ENCODE measurements around the gene ACOX2. TPM values are rescaled to one million over a fixed set of nuclear protein-coding genes. Genes with fewer than 3 reads are reported as not detected.

ACOX2 gene
- total and polyA plus RNA-seq, 5 donors from 2014 or later, result not detected

GRCh38 chr3:58556761-58557221 lies 19.8 kb upstream of the ACOX2 start:
- no peak overlapping the region for H3K27ac Mint-ChIP-seq
- H3K4me3 Mint-ChIP-seq, result no peak overlapping the region
- H3K4me1 Mint-ChIP-seq, result no peaks in the 10 kb centered on the region
- no peaks in the 10 kb centered on the region for H3K9me3 ChIP-seq (ENCODE audit: control insufficient read depth in 2 of 2, low read length in 2 of 2)
- no peaks in the 10 kb centered on the region for H3K36me3 ChIP-seq (ENCODE audit: control insufficient read depth, insufficient read depth, low read length)
- no peak for DNase-seq
- no peak overlapping the region for H3K4me3 ChIP-seq (ENCODE audit: low read depth, low read length)
- peaks cover 0 to 4% (median 1%) of the 10 kb centered on the region in 7 donors for H3K9me3 Mint-ChIP-seq
- peaks cover 3% of the 10 kb centered on the region for H3K27me3 ChIP-seq (ENCODE audit: control insufficient read depth, insufficient read depth, low read length)
- ATAC-seq (ENCODE audit: low read depth in 2 of 2), result no peak
- no peaks in the 10 kb centered on the region for H3K4me1 ChIP-seq (ENCODE audit: control insufficient read depth, insufficient read depth, low read length, poor library complexity, severe bottlenecking)
- no peak overlapping the region for H3K27ac ChIP-seq (ENCODE audit: insufficient read depth, low read length, poor library complexity, severe bottlenecking)
- no peaks in the 10 kb centered on the region for H3K36me3 Mint-ChIP-seq
- H3K27me3 Mint-ChIP-seq, result peaks cover 13% of the 10 kb centered on the region

GRCh38 chr3:58556001-58556400 lies 19.0 kb upstream of the ACOX2 start:
- H3K36me3 Mint-ChIP-seq, result no peaks in the 10 kb centered on the region
- H3K9me3 ChIP-seq (ENCODE audit: control insufficient read depth in 2 of 2, low read length in 2 of 2), result no peaks in the 10 kb centered on the region
- ATAC-seq (ENCODE audit: low read depth in 2 of 2) (no peak), DNase-seq (no peak)
- H3K4me1 ChIP-seq (ENCODE audit: control insufficient read depth, insufficient read depth, low read length, poor library complexity, severe bottlenecking), result no peaks in the 10 kb centered on the region
- H3K27ac ChIP-seq (ENCODE audit: insufficient read depth, low read length, poor library complexity, severe bottlenecking), result no peak overlapping the region
- no peak overlapping the region for H3K4me3 Mint-ChIP-seq
- no peak overlapping the region for H3K27ac Mint-ChIP-seq
- H3K27me3 ChIP-seq (ENCODE audit: control insufficient read depth, insufficient read depth, low read length), result peaks cover 3% of the 10 kb centered on the region
- H3K36me3 ChIP-seq (ENCODE audit: control insufficient read depth, insufficient read depth, low read length), result no peaks in the 10 kb centered on the region
- H3K27me3 Mint-ChIP-seq, result peaks cover 13% of the 10 kb centered on the region
- H3K9me3 Mint-ChIP-seq, result peaks cover 0 to 6% (median 3%) of the 10 kb centered on the region in 7 donors
- H3K4me1 Mint-ChIP-seq, result no peaks in the 10 kb centered on the region
- H3K4me3 ChIP-seq (ENCODE audit: low read depth, low read length), result no peak overlapping the region

- Histone ChIP-seq H3K27me3 (ENCODE audit: control insufficient read depth, insufficient read depth, low read length) (peaks cover 3% of the 10 kb centered on the region), H3K4me1 (ENCODE audit: control insufficient read depth, insufficient read depth, low read length, poor library complexity, severe bottlenecking) (no peaks in the 10 kb centered on the region), H3K4me3 (ENCODE audit: low read depth, low read length) (no peak overlapping the region), H3K36me3 (ENCODE audit: control insufficient read depth, insufficient read depth, low read length) (no peaks in the 10 kb centered on the region), H3K9me3 (ENCODE audit: control insufficient read depth in 2 of 2, low read length in 2 of 2) (no peaks in the 10 kb centered on the region), H3K27ac (ENCODE audit: insufficient read depth, low read length, poor library complexity, severe bottlenecking) (no peak overlapping the region)
- ATAC-seq (ENCODE audit: low read depth in 2 of 2) (no peak), DNase-seq (no peak)
- no peak overlapping the region for H3K4me3 Mint-ChIP-seq
- no peaks in the 10 kb centered on the region for H3K4me1 Mint-ChIP-seq
- no peak overlapping the region for H3K27ac Mint-ChIP-seq
- peaks cover 13% of the 10 kb centered on the region for H3K27me3 Mint-ChIP-seq
- peaks cover 0 to 6% (median 3%) of the 10 kb centered on the region in 7 donors for H3K9me3 Mint-ChIP-seq
- H3K36me3 Mint-ChIP-seq, result no peaks in the 10 kb centered on the region
Observed at GRCh38 chr3:58555203-58555602, 18.2 kb upstream of the ACOX2 start.

- Mint-ChIP-seq H3K4me1 (no peaks in the 10 kb centered on the region), H3K27me3 (peaks cover 17% of the 10 kb centered on the region), H3K27ac (peak overlapping the region in 1 of 3 donors; percentile 1), H3K36me3 (no peaks in the 10 kb centered on the region), H3K9me3 (peaks cover 0 to 6% (median 3%) of the 10 kb centered on the region in 7 donors), H3K4me3 (no peak overlapping the region)
- H3K4me3 ChIP-seq (ENCODE audit: low read depth, low read length), result no peak overlapping the region
- no peak for DNase-seq
- H3K36me3 ChIP-seq (ENCODE audit: control insufficient read depth, insufficient read depth, low read length), result no peaks in the 10 kb centered on the region
- ATAC-seq (ENCODE audit: low read depth in 2 of 2), result no peak
- no peaks in the 10 kb centered on the region for H3K4me1 ChIP-seq (ENCODE audit: control insufficient read depth, insufficient read depth, low read length, poor library complexity, severe bottlenecking)
- peaks cover 3% of the 10 kb centered on the region for H3K27me3 ChIP-seq (ENCODE audit: control insufficient read depth, insufficient read depth, low read length)
- H3K27ac ChIP-seq (ENCODE audit: insufficient read depth, low read length, poor library complexity, severe bottlenecking), result no peak overlapping the region
- H3K9me3 ChIP-seq (ENCODE audit: control insufficient read depth in 2 of 2, low read length in 2 of 2), result no peaks in the 10 kb centered on the region
Observed at GRCh38 chr3:58553003-58553402, 16.0 kb upstream of the ACOX2 start.

GRCh38 chr3:58551636-58552180 lies 14.7 kb upstream of the ACOX2 start:
- H3K27me3 Mint-ChIP-seq, result peaks cover 17% of the 10 kb centered on the region
- no peak overlapping the region for H3K27ac Mint-ChIP-seq
- Histone ChIP-seq H3K4me3 (ENCODE audit: low read depth, low read length) (no peak overlapping the region), H3K4me1 (ENCODE audit: control insufficient read depth, insufficient read depth, low read length, poor library complexity, severe bottlenecking) (no peaks in the 10 kb centered on the region), H3K27ac (ENCODE audit: insufficient read depth, low read length, poor library complexity, severe bottlenecking) (no peak overlapping the region), H3K9me3 (ENCODE audit: control insufficient read depth in 2 of 2, low read length in 2 of 2) (no peaks in the 10 kb centered on the region), H3K36me3 (ENCODE audit: control insufficient read depth, insufficient read depth, low read length) (no peaks in the 10 kb centered on the region), H3K27me3 (ENCODE audit: control insufficient read depth, insufficient read depth, low read length) (peaks cover 3% of the 10 kb centered on the region)
- no peaks in the 10 kb centered on the region for H3K36me3 Mint-ChIP-seq
- no peak overlapping the region for H3K4me3 Mint-ChIP-seq
- ATAC-seq (ENCODE audit: low read depth in 2 of 2), result no peak
- H3K9me3 Mint-ChIP-seq, result peaks cover 0 to 6% (median 3%) of the 10 kb centered on the region in 7 donors
- H3K4me1 Mint-ChIP-seq, result no peaks in the 10 kb centered on the region
- no peak for DNase-seq

GRCh38 chr3:58544541-58544940 lies 7.6 kb upstream of the ACOX2 start:
- Histone ChIP-seq H3K27ac (ENCODE audit: insufficient read depth, low read length, poor library complexity, severe bottlenecking) (no peak overlapping the region), H3K4me1 (ENCODE audit: control insufficient read depth, insufficient read depth, low read length, poor library complexity, severe bottlenecking) (no peaks in the 10 kb centered on the region), H3K36me3 (ENCODE audit: control insufficient read depth, insufficient read depth, low read length) (no peaks in the 10 kb centered on the region), H3K4me3 (ENCODE audit: low read depth, low read length) (no peak overlapping the region), H3K27me3 (ENCODE audit: control insufficient read depth, insufficient read depth, low read length) (peaks cover 4% of the 10 kb centered on the region), H3K9me3 (ENCODE audit: control insufficient read depth in 2 of 2, low read length in 2 of 2) (no peaks in the 10 kb centered on the region)
- no peak overlapping the region for H3K27ac Mint-ChIP-seq
- ATAC-seq (ENCODE audit: low read depth in 2 of 2), result no peak
- no peaks in the 10 kb centered on the region for H3K9me3 Mint-ChIP-seq
- H3K4me3 Mint-ChIP-seq, result no peak overlapping the region
- no peaks in the 10 kb centered on the region for H3K36me3 Mint-ChIP-seq
- peaks cover 19% of the 10 kb centered on the region for H3K27me3 Mint-ChIP-seq
- DNase-seq, result no peak
- peaks cover 0 to 5% (median 0%) of the 10 kb centered on the region in 4 donors for H3K4me1 Mint-ChIP-seq

GRCh38 chr3:58540176-58540858 lies 3.3 kb upstream of the ACOX2 start:
- no peak overlapping the region for H3K27ac Mint-ChIP-seq
- no peak for ATAC-seq (ENCODE audit: low read depth in 2 of 2)

GRCh38 chr3:58539626-58540025 lies 2.6 kb upstream of the ACOX2 start:
- ATAC-seq (ENCODE audit: low read depth in 2 of 2) (no peak), DNase-seq (no peak)
- Histone ChIP-seq H3K4me3 (ENCODE audit: low read depth, low read length) (no peak overlapping the region), H3K9me3 (ENCODE audit: control insufficient read depth in 2 of 2, low read length in 2 of 2) (no peaks in the 10 kb centered on the region), H3K4me1 (ENCODE audit: control insufficient read depth, insufficient read depth, low read length, poor library complexity, severe bottlenecking) (no peaks in the 10 kb centered on the region), H3K27me3 (ENCODE audit: control insufficient read depth, insufficient read depth, low read length) (peaks cover 3% of the 10 kb centered on the region), H3K36me3 (ENCODE audit: control insufficient read depth, insufficient read depth, low read length) (no peaks in the 10 kb centered on the region), H3K27ac (ENCODE audit: insufficient read depth, low read length, poor library complexity, severe bottlenecking) (no peak overlapping the region)
- no peaks in the 10 kb centered on the region for H3K9me3 Mint-ChIP-seq
- H3K4me1 Mint-ChIP-seq, result peaks cover 0 to 3% (median 0%) of the 10 kb centered on the region in 4 donors
- H3K27me3 Mint-ChIP-seq, result peaks cover 11% of the 10 kb centered on the region
- no peaks in the 10 kb centered on the region for H3K36me3 Mint-ChIP-seq
- H3K4me3 Mint-ChIP-seq, result no peak overlapping the region
- no peak overlapping the region for H3K27ac Mint-ChIP-seq

More at GRCh38 chr3:58540176-58540858, 3.3 kb upstream of the ACOX2 start:
- H3K9me3 ChIP-seq (ENCODE audit: control insufficient read depth in 2 of 2, low read length in 2 of 2), result no peaks in the 10 kb centered on the region
- Mint-ChIP-seq H3K36me3 (no peaks in the 10 kb centered on the region), H3K4me3 (no peak overlapping the region), H3K27me3 (peaks cover 11% of the 10 kb centered on the region), H3K9me3 (no peaks in the 10 kb centered on the region), H3K4me1 (peaks cover 0 to 5% (median 0%) of the 10 kb centered on the region in 4 donors)
- H3K4me3 ChIP-seq (ENCODE audit: low read depth, low read length), result no peak overlapping the region
- no peaks in the 10 kb centered on the region for H3K4me1 ChIP-seq (ENCODE audit: control insufficient read depth, insufficient read depth, low read length, poor library complexity, severe bottlenecking)
- peaks cover 4% of the 10 kb centered on the region for H3K27me3 ChIP-seq (ENCODE audit: control insufficient read depth, insufficient read depth, low read length)
- H3K27ac ChIP-seq (ENCODE audit: insufficient read depth, low read length, poor library complexity, severe bottlenecking), result no peak overlapping the region
- no peak for DNase-seq
- no peaks in the 10 kb centered on the region for H3K36me3 ChIP-seq (ENCODE audit: control insufficient read depth, insufficient read depth, low read length)
